GM18517 (cell line): ENCODE results near the gene TUBA3E.
A peak's percentile ranks its signal among the peaks of the same experiment; 100 is the strongest.
"Not testable (repeated sequence)": the region's sequence is repeated elsewhere in the genome, so short reads cannot be mapped to it uniquely, and the experiment has no call there.

Source experiments
- ATAC-seq: cut with Tn5 transposase; IDR thresholded peaks from one replicate; pipeline ENCODE4 v1.9.1; 2021; ENCODE audit warnings: mild to moderate bottlenecking, moderate library complexity; ENCODE audit not compliant: unreplicated experiment

Gene TUBA3E

DNA sequence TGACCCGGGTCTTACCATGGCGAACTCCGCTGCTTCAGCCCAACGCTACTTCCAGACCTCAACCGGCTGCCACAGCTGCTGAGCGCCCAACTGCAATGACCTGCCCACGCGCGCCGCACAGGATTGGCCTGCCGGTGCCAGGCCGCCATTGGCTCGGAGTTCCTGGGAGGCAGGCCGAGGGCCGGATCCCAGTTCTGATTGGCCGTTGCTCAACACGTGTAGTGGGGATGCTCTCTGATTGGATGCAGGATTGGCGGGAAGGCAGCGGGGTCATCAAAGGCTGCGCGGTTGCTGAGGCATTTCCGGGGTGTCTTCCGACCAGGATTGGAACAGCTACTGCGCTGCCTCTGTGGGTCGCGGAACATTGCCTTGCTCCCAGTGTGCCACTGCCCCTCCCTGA, at the start of gene TUBA3E:
TUBA3E (minus strand) TSS at position 97 of the 400 bp plus-strand sequence; CDS start at position 18, 79 bp downstream.
- ATAC-seq = no peak

DNA sequence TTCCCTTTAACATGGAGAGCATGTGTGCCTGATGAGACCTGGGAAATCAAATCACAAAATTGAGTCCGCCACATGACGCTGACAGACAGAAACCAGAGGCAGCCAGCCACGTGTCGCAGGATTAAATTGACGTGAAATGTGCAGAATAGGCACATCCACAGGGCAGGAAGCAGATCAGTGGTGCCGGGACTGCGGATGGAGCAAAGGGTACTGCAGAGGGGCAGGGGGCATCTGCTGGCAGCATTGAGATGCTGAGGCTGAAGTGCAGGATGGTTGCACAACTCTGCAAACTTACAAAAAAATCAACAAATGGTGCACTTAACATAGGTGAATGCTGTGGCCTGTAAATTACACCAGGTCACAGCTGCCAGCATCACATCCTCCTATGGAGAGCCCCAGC, 48.2 kb upstream of the TUBA3E start:
- ATAC-seq = no peak

DNA sequence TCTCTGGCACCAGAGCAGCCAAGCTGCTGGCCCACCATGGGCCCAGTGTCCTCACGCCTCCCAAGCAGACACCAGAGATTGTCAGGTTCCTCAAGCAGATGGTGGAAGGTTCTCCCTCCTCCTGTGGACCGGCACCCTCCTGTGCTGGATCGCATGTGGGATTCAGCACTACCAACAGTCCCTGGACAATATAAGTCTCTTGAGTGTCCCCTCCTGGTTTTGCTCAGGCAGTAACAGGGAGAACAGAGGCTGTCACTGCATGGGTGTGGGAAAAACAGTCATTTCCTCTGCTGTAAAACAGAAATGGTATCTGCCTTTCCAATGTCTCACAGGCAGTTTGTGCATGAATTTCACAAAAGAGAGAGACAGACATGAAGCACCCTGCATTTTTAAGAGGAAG, 47.7 kb upstream of the TUBA3E start:
- no peak for ATAC-seq

DNA sequence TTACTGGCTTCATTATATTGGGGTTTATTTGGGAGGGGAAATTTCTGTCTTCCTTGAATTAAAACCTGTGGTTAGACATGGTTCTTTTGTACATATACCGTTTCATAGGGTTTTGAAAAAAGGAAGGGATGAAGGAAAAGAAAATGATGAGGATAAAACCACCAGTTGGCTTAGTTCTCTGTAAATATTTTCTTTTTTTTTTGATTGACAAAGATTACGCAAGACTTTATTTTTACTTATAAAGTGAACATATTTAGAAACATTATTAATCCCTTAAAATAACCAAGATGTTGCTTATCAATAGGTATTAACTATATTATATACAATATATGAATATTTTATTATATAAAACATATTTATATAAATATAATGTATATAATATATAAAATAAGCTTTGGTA, 45.1 kb upstream of the TUBA3E start:
- ATAC-seq = no peak

DNA sequence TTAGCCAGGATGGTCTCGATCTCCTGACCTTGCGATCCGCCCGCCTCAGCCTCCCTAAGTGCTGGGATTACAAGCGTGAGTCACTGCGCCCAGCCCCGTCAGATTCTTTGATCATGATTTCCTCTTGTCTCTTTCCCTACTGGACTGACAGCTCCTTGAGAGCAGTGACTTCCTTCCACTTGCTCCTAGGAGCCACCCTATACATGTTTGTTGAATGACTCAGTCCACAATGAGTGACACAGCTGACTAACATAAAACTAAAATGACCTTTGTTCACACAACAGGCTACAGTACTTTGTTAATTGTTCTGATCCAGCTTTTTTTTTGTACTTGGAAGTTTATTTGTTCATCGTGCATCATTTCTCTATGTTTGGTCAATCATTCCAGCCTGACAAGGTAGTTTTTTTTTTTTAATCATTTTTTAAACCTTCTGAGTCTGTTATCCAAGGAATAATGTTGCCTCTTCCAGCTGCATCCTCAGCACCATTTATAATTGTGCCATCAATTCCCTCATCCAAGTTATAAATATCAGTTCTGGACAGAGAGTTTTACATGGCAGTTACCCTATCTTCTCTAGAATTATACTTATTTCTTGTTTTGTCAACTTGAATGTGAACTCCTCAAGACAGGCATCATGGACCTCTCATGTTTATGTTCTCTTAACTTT, 42.9 kb upstream of the TUBA3E start:
- no peak for ATAC-seq

DNA sequence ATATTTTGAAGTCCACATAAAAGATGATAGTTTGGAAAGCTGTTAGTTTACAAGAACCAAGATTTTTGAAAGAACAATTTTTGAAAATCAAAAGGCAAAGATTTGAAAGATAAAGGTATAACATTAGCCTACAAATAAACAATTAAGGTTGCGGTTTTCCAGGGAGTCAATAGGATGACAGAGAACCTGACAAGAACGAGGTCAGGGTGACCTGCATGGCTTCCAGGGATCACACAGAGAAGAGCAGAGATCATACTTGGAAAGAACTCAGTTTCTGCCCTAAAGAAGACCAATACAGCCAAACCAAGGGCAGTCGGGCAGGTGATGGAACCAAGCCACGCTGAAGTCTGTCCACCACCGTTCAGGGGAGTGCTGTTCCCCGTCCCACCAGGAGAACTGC, 41.3 kb upstream of the TUBA3E start:
- not testable (repeated sequence) for ATAC-seq

DNA sequence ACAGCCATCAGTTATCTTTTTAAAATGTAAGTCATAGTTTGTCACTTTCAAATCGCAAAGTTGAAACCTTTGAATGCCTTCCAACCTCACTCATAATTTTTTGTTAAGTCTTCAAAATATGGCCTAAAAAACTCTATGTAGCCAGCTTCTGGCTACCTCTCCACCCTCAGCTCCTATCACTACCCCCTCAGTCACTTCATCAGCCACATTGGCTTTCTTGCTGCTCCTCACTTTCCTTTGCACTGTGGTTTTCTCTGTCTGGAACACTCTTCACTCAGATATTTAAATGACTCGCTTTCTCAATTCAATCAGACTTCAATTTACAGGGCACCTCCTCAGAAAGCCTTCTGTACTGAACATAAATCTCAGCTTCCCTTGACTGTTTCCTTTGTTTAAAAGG, 34.8 kb upstream of the TUBA3E start:
- not testable (repeated sequence) for ATAC-seq

DNA sequence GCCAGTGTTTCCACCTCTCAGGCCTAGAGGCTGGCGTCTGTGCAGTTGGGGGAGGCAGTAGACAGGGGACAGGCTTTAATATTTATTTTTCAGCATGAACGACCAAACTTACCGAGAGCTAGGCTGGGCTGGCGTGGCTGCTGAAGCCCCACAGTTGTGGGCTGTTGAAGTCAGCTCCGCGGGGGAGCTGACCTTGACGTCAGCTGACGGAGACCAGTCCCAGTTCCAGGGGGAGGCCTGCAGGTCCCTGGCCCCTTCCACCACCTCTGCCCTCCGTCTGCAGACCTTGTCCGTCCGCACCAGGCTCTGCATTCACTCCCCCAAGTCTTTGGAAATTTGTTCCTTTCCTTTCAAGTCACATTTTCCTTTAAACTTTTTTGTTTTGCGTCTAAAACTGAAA, 33.4 kb upstream of the TUBA3E start:
- ATAC-seq = no peak

DNA sequence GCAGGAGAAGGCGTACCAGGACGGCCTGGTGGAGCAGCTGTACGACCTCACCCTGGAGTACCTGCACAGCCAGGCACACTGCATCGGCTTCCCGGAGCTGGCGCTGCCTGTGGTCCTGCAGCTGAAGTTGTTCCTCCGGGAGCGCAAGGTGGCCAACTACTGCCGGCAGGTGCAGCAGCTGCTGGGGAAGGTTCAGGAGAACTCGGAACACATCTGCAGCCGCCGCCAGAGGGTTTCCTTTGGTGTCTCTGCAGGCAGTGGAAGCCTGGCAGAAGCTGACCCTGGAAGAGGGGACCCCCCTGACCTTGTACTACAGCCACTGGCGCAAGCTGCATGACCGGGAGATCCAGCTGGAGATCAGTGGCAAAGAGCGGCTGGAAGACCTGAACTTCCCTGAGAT, 32.7 kb upstream of the TUBA3E start:
- not testable (repeated sequence) for ATAC-seq

DNA sequence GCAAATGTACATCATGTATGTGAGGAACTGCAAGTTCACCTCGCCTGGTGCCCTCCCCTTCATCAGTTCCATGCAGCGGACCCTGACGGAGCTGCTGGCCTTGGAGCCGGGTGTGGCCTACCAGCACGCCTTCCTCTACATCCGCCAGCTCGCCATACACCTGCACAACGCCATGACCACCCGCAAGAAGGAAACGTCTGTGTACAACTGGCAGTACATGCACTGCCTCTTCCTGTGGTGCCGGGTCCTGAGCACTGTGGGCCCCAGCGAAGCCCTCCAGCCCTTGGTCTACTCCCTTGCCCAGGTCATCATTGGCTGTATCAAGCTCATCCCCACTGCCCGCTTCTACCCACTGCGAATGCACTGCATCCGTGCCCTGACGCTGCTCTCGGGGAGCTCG, 32.1 kb upstream of the TUBA3E start:
- ATAC-seq = not testable (repeated sequence)

DNA sequence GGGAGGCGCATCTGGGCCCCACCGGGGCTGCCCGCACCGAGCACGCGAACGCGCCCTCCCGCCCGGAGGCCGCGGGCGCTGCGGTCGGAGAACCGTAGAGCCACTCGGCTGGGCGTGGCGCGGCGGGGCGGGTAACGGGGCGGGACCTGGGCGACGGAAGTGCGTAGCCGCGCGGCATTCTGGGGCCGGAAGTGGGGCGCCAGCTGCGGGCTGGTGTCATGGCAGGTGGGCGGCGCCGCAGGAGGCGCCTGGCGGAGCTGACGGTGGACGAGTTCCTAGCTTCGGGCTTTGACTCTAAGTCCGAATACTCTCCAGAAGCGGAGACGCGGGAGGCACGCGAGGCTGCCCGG, 30.9 kb upstream of the TUBA3E start:
- ATAC-seq = not testable (repeated sequence)

DNA sequence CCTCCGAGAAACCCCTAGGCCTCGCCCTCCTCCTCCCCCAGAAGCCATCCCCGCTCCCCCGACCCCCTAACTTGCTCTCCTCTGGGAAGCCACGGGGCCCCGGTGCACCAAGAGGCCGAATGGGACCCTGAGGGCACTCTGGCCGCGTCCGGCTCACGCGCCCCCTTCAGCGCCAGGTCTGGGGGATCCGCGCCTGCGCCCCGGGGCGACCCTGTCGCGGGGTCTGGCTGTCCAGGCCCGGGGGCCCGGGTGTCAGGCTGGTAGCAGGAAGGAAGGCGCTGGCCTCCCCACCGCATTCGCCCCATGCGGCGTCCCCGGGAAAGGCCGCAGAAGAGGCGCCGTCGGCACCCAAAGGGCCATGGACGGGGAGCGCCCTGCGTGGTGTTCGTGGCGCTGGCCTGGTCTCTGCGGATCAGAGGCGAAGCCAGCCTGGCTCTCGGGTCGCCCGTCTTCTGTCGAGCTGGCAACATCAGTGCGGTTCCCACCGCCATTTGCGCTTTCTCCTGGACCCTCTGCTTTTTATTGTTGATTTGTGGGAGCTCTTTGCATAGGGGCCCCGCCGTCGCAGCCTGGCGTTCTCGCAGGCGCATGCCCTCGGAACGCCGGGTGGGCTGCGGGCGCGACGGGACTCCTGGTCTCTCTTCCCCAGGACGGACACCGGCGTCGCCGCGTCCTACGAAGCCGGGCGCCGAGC, 30.4 kb upstream of the TUBA3E start:
- not testable (repeated sequence) for ATAC-seq

DNA sequence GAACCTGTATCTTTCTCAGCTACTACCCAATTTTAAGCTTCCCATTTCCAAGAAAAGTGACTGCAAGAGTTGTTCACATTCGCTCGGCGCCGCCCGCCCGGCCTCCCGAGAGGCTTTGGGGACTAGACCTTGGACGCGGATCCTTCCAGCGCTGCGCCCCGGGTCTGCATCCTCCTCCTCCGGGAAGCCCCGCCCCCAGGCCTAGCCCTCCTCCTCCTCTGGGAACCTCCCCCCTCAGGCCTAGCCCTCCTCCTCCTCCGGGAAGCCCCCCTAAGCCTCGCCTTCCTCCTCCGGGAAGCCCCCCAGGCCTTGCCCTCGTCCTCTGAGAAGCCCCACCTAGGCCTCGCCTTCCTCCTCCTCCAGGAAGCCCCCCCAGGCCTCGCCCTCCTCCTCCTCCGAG, 29.8 kb upstream of the TUBA3E start:
- ATAC-seq = not testable (repeated sequence)

DNA sequence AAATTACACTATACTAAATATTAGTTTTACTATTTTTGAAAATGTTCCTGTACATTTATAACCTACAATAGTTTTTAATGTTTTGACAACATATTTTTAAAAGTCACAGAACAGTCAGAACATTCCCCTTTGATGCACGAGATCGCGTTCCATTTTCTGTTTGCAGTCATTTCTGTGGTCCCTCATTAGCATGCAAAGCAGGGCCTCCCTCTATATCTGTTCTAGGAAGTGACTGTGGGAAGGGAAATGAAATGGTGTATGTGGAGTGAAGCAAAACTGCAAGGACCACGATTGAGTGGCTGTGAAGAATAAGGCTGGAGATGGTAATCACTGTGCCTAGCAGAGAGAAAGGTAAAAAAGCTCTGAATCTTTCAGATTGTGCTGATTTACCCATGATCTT, 24.3 kb upstream of the TUBA3E start:
- ATAC-seq = peak; percentile 77

DNA sequence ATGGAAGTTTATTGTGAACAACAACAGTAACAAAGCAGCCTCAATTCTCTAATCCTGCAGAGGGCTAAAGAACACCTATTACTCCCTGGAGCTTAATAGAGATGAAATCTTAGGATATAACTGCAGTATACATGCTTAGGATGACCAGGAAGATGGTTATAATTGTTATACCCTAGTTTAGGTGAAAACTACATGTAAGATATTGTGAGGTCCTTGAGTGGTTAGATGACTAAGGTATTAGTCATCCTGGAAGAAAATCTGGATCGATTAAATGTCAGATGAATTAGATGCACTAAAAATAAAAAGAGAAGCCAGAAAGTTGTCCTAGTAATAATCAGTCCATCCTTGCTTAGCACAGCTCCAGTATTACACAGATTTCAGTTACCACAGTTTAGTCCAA, 22.3 kb upstream of the TUBA3E start:
- not testable (repeated sequence) for ATAC-seq

DNA sequence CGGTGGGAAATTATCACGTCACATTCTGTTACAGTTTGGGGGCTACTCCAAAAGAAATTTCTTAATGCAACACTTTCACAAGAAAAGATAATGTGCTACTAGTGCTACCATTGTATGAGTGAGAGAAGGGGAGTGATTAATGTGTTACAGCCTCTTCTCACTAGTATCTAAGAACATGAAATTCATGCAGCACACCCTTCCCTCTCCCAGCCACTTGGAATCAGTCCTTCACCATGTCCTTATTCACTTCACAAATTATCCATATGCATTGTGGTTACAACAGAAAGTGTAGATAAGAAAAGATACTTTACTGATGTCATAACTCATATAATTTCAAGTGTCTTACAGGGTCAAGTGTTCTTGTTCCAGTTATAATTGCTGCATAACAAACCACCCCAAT, 20.9 kb upstream of the TUBA3E start:
- not testable (repeated sequence) for ATAC-seq

DNA sequence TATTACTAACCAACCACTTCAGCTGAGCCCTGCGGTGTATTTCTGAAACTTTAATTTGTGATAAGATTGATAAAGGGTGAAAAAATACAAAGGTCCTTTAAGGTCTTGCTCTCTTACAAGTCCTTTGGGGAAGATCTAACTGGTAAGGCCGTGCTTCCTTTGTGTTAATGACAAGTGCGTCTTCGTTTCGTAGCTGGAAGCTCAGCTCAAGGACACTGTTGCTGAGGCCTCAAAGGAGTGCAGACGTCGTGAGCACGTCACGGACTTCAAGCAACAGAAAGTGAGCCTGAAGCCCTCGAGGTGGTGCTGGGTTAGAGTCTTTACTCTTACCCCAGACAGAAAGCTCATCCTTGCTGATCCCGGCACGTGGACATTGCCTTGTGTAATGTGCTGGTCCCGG, 8.8 kb upstream of the TUBA3E start:
- ATAC-seq = not testable (repeated sequence)

DNA sequence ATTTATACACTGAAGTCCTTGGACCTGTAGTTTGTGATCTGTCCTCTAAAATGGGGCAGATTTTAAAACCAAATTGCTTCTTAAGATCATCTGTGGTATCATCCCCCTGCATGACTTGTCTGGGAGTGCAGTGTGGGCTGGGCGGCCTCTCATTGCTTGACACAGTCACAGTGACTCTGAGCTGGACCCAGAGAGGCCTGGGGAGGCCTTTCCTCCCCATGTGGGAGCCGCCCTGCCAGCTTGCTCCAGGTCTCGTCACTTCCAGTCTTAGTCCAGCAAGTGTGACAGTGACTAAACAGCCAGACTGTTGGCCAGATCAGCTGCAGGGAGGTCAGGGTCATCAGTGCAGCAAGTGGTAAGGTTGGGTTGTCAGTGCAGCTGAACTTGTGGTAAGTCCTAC, 4.9 kb upstream of the TUBA3E start:
- not testable (repeated sequence) for ATAC-seq

DNA sequence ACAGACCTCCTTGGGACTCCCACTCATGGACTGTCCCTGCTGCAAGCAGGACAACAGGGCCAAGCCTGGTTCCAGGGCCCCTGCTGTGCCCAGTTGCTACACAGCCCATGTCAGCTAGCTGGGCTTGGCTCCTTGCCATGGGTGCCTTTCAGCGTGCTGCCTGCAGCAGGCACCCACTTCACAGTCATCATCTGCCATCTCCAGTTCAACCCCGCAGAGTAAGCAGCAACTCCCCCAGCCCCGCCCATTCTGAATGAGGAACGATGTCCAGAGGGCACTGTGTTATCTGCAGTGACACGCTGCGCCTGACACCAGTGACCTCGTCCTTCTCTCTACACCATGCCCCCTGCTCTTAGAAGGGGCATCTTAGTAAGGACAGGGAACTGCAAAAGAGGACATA, 4.3 kb upstream of the TUBA3E start:
- not testable (repeated sequence) for ATAC-seq

DNA sequence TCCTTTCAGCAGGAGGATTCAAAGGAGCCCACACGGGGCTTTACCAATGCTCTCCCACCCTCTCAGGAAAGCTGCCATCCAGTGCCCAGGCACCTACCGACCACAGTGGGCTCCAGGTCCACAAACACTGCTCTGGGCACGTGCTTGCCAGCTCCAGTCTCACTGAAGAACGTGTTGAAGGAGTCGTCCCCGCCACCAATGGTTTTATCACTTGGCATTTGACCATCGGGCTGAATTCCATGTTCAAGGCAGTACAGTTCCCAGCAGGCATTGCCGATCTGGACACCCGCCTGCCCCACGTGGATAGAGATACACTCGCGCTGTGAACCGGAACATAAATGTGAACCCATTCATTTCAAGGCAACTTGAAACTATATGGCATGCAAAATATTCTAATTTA, 2.2 kb downstream of the TUBA3E start:
- ATAC-seq = not testable (repeated sequence)

DNA sequence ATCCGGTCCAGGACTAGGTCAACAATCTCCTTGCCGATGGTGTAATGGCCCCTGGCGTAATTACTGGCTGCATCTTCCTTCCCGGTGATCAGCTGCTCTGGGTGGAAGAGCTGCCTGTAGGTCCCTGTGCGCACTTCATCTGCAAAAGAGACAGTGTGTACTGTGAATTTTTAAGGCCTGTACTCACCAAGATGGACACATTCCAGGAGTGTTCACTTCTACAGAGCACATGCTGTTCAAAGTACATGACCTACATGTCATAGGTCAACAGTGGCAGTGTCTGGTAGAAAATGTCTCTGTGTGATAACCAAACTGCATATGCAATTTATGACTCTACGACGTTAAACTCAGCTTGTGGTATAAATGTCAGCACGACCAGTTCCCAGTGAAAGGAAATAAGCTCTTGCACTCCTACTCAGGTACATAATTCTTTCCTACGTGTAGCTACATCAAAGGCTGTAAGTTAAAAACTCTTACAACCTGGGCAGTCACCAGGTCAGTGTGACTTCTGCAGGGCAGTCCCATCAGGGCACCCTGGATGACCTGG, 3.1 kb downstream of the TUBA3E start:
- ATAC-seq = not testable (repeated sequence)

DNA sequence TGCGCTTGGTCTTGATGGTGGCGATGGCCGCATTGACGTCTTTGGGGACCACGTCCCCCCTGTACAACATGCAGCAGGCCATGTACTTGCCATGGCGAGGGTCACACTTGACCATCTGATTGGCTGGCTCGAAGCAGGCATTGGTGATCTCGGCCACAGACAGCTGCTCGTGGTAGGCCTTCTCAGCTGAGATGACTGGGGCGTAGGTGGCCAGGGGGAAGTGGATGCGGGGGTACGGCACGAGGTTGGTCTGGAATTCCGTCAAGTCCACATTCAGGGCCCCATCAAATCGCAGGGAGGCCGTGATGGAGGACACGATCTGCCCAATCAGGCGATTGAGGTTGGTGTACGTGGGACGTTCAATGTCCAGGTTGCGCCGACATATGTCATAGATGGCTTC, 4.4 kb downstream of the TUBA3E start:
- not testable (repeated sequence) for ATAC-seq
